Stomach (tissue), 4 donors: ENCODE data around the gene PMVK.

Source experiments
- EP300 ChIP-seq: sonication (generic); formaldehyde crosslinking; IDR thresholded peaks from one replicate; pipeline ENCODE4 v1.6.1; 2017; ENCODE audit warnings: antibody characterized with exemption
- POLR2A ChIP-seq, 4 donors: fragments of 450-650 bp; IDR thresholded peaks; one replicate each; pipeline ENCODE4 v1.6.1; 2016; ENCODE audit warnings: antibody characterized with exemption in 4 of 4, control low read depth in 2 of 4, mild to moderate bottlenecking in 1 of 4, moderate library complexity in 1 of 4
- POLR2AphosphoS5 ChIP-seq, 3 donors: sonication (generic); formaldehyde crosslinking; IDR thresholded peaks; one replicate each; pipeline ENCODE4 v1.6.1; 2016; ENCODE audit warnings: antibody characterized with exemption in 3 of 3
- TF ChIP-seq, protein P1 (sequence below), 7 experiments: fragments of 450-650 bp in 4 of 7; fragments of 200-600 bp in 3 of 7; sonication (generic) in 3 of 7; IDR thresholded peaks; one replicate each; pipeline ENCODE4 v1.5.1; 2016 to 2019; ENCODE audit warnings: antibody characterized with exemption in 7 of 7, control low read depth in 2 of 7, mild to moderate bottlenecking in 1 of 7

DNA sequence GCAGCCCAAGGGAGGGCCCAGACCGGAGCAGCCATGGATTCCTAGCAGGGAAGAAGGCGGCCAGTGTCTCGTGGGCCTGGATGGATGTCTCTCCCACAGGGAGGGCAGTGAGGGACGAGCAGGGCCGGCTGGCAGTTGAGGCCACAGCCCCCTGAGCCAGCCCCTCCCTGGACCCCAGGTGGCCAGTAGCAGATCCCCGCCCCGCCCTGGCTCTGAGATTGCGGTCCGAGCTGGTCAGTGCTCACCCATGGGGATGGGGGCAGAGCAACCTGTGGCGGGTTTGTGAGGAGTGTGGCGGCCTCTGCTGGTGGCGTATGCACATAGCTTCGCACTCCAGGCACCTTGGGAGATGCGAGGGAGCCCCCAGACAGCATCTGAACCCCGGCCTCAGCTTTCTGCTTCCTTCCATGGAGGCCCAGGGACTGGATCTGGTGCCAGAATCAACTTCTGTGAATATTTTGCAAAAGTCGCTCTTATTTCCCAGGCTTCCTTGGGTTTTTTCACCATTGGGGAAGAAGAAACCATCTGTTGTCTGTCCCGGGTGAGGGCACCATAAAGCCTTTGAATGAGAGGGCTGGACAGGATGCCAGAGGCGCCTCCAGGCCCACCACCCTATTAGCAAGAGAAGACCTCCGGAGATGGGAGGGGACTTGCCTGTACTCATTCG, 58.0 kb downstream of the PMVK start:
- TF ChIP-seq, protein P1, sequence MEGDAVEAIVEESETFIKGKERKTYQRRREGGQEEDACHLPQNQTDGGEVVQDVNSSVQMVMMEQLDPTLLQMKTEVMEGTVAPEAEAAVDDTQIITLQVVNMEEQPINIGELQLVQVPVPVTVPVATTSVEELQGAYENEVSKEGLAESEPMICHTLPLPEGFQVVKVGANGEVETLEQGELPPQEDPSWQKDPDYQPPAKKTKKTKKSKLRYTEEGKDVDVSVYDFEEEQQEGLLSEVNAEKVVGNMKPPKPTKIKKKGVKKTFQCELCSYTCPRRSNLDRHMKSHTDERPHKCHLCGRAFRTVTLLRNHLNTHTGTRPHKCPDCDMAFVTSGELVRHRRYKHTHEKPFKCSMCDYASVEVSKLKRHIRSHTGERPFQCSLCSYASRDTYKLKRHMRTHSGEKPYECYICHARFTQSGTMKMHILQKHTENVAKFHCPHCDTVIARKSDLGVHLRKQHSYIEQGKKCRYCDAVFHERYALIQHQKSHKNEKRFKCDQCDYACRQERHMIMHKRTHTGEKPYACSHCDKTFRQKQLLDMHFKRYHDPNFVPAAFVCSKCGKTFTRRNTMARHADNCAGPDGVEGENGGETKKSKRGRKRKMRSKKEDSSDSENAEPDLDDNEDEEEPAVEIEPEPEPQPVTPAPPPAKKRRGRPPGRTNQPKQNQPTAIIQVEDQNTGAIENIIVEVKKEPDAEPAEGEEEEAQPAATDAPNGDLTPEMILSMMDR (IDR thresholded peaks at IDR 0.05) = peak in 5 of 7 experiments; percentile 74 to 90 (median 75)
- no peak for TF ChIP-seq POLR2A (IDR thresholded peaks at IDR 0.05)
- TF ChIP-seq POLR2AphosphoS5 (IDR thresholded peaks at IDR 0.05) = peak in 1 of 3 donors; percentile 10
- no peak for TF ChIP-seq EP300
